Small intestine (tissue), 7 donors: ENCODE results near the gene DLG2. TPM values are rescaled to one million over a fixed set of nuclear protein-coding genes. Genes with fewer than 3 reads are reported as not detected.

Experiments
- DNase-seq, 2 donors: peaks; one replicate each; pipeline versions ENCODE4 v3.0.0 to v3.0.0-alpha.2; 2013
- FAIRE-seq: peaks from 2 replicates; lab custom pipeline; 2012; peaks lifted over from hg19 to GRCh38; lab: Jason Lieb, UNC
- H3K27ac ChIP-seq, 3 donors: one replicate each; pipeline ENCODE4 v1.5.1; 2013; ENCODE audit warnings: low read length in 2 of 3, mild to moderate bottlenecking in 2 of 3, control low read depth in 1 of 3, inconsistent platforms in 1 of 3, low read depth in 1 of 3, moderate library complexity in 1 of 3
- H3K27me3 ChIP-seq, 3 donors: one replicate each; pipeline ENCODE4 v1.6.1; 2013; ENCODE audit warnings: low read length in 3 of 3, inconsistent platforms in 1 of 3; ENCODE audit not compliant: control insufficient read depth in 3 of 3, insufficient read depth in 3 of 3
- H3K36me3 ChIP-seq, 3 donors: one replicate each; pipeline ENCODE4 v1.6.1; 2013; ENCODE audit warnings: low read length in 3 of 3, inconsistent platforms in 1 of 3, low read depth in 1 of 3, mild to moderate bottlenecking in 1 of 3, moderate library complexity in 1 of 3; ENCODE audit not compliant: control insufficient read depth in 3 of 3, insufficient read depth in 2 of 3
- H3K4me1 ChIP-seq, 3 donors: one replicate each; pipeline ENCODE4 v1.6.1; 2013; ENCODE audit warnings: low read length in 2 of 3, inconsistent platforms in 1 of 3, low read depth in 1 of 3, mild to moderate bottlenecking in 1 of 3, moderate library complexity in 1 of 3; ENCODE audit not compliant: control insufficient read depth in 3 of 3, insufficient read depth in 2 of 3
- H3K4me3 ChIP-seq, 3 donors: one replicate each; pipeline ENCODE4 v1.5.1; 2013; ENCODE audit warnings: low read length in 3 of 3, control low read depth in 1 of 3, inconsistent platforms in 1 of 3, low read depth in 1 of 3, mild to moderate bottlenecking in 1 of 3, moderate library complexity in 1 of 3
- H3K9me3 ChIP-seq, 2 donors: one replicate each; pipeline ENCODE4 v1.6.1; 2013; ENCODE audit warnings: low read depth in 1 of 2, low read length in 1 of 2; ENCODE audit not compliant: control insufficient read depth in 2 of 2, insufficient read depth in 1 of 2
- WGBS, 3 donors: extraction: QIAGEN DNeasy Blood & Tissue Kit; methylation state at CpG; one replicate each; pipeline ENCODE4 v1.1.7; 2013; 5-methylcytosine and 5-hydroxymethylcytosine counted together
- polyA plus RNA-seq, 4 donors: library from polyadenylated mRNA; stranded (reverse) in 3 of 4; unstranded in 1 of 4; fragments of 200-250 nt in 3 of 4; fragments of 120-200 nt in 1 of 4; gene quantifications; one replicate each; pipeline versions ENCODE4 v1.2.1 to v1.2.3, GENCODE V29; 2013
- donor health status: healthy with polysubstance abuse.
- donor health status: control.
- donor health status: control.
- donor health status: Bipolar disorder and iron deficiency.
- donor health status: healthy.

Gene DLG2
- polyA plus RNA-seq, 4 donors, result 0.22 to 1.6 (median 1.1) TPM

GRCh38 chr11:84465040-84465439, 1162.1 kb downstream of the DLG2 start:
- 43 to 62% (median 59%) methylated on average over 4 of the region's 4 CpGs for WGBS, 3 donors
- no peak overlapping the region for H3K4me3 ChIP-seq
- H3K9me3 ChIP-seq, result no peaks in the 10 kb centered on the region
- FAIRE-seq (no peak), DNase-seq (no peak)
- H3K27ac ChIP-seq, result no peak overlapping the region
- no peaks in the 10 kb centered on the region for H3K4me1 ChIP-seq
- no peaks in the 10 kb centered on the region for H3K36me3 ChIP-seq
- H3K27me3 ChIP-seq, result no peaks in the 10 kb centered on the region

DNA sequence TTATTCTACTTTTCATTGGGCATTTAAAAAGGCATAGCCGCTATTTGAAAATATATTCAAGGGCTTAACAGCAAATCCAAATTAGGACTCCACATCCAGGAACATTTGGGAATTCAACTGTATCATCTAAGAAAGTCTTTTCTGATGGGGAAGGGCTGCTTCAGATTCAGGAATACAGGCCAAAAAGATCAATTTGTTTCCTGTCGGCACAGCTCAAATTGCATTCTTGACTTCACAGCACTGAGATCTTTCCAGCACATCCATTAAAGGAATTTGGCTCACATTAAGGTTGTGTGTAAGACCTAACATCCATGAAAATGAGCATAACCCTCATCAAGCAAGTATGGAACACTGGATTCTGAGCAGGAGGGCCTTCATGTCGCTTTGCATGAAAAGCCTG, 1171.5 kb downstream of the DLG2 start:
- H3K27me3 ChIP-seq, result no peaks in the 10 kb centered on the region
- FAIRE-seq (no peak), DNase-seq (no peak)
- no peaks in the 10 kb centered on the region for H3K4me1 ChIP-seq
- H3K4me3 ChIP-seq, result no peak overlapping the region
- 70 to 83% (median 78%) methylated on average over 3 of the region's 3 CpGs for WGBS, 3 donors
- no peak overlapping the region for H3K27ac ChIP-seq
- no peaks in the 10 kb centered on the region for H3K36me3 ChIP-seq
- no peaks in the 10 kb centered on the region for H3K9me3 ChIP-seq

DNA sequence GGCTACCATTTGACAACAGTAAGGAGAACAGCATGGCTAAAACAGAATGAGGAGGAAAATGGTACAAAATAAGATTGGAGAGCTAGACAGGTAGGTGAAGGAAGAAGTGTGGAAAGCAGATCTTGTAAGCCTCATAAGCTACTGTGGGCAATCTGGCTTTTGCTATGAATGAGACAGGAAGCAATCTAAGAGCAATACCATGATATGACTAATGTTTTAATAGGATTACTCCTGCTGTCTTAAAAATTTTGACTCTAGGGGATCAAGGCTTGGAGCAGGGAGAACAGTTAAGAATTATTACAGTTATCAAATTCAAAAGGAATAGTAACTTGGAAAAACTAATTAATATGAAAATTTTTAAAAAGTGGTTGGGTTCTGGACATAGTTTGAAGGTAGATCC, 1174.9 kb downstream of the DLG2 start:
- no peak for DNase-seq
- Histone ChIP-seq H3K27me3 (no peaks in the 10 kb centered on the region), H3K27ac (no peak overlapping the region), H3K4me3 (no peak overlapping the region), H3K9me3 (no peaks in the 10 kb centered on the region), H3K4me1 (no peaks in the 10 kb centered on the region), H3K36me3 (no peaks in the 10 kb centered on the region)
- no peak for FAIRE-seq

GRCh38 chr11:84438565-84438964, 1188.6 kb downstream of the DLG2 start:
- no peaks in the 10 kb centered on the region for H3K36me3 ChIP-seq
- no peak overlapping the region for H3K27ac ChIP-seq
- peaks cover 0 to 11% (median 0%) of the 10 kb centered on the region in 3 donors for H3K27me3 ChIP-seq
- H3K4me1 ChIP-seq, result no peaks in the 10 kb centered on the region
- DNase-seq, result no peak
- H3K9me3 ChIP-seq, result no peaks in the 10 kb centered on the region
- no peak overlapping the region for H3K4me3 ChIP-seq
- FAIRE-seq, result no peak

DNA sequence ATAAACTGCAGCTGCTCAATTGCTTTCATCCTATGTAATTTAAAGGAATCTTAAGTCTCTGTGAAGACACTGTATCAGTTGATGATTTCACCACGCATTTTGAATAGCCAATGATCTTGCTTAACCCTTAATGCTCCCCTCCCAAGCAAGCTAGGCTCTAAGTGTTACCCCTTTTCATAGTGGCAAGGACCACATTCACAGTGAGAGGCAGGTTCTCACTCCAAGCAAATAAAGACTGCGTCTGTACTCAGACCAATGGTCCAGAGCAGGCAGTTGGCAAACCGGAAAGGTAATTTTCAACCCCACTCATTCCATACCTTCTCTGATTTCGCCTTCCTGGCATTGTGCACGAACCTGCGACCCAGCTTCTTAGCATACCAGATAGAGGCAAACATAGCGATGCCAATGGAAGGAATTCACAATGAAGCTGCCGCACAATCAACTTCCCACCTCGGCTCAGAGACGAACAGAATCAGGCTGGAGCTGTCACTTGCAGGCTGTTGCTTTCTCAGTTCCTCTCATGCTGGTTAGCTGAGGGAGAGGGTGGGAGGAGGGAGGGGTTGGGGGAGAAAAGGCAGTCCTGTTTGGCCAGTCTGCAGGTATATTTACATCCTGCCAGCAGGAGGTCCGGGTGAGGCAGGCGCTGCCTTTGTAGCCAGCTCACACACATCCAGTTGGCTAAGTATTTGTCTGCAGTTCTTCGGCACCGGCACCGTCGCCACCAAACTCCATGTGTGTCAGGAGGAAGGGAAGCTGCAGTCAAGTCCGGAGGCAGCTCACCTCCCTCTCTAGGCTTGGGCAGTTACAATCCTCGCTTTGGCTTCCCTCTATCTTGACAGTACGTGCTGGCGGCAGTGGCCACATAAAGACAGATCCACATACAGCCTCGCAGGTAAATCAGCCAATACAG, 1189.8 kb downstream of the DLG2 start:
- DNase-seq (peak in 1 of 2 donors; percentile 9), FAIRE-seq (no peak)
- H3K36me3 ChIP-seq, result no peaks in the 10 kb centered on the region
- H3K27me3 ChIP-seq, result peaks cover 0 to 11% (median 0%) of the 10 kb centered on the region in 3 donors
- no peak overlapping the region for H3K4me3 ChIP-seq
- no peak overlapping the region for H3K27ac ChIP-seq
- 7 to 10% (median 9%) methylated on average over 21 of the region's 21 CpGs for WGBS, 3 donors
- H3K9me3 ChIP-seq, result no peaks in the 10 kb centered on the region
- H3K4me1 ChIP-seq, result no peaks in the 10 kb centered on the region

DNA sequence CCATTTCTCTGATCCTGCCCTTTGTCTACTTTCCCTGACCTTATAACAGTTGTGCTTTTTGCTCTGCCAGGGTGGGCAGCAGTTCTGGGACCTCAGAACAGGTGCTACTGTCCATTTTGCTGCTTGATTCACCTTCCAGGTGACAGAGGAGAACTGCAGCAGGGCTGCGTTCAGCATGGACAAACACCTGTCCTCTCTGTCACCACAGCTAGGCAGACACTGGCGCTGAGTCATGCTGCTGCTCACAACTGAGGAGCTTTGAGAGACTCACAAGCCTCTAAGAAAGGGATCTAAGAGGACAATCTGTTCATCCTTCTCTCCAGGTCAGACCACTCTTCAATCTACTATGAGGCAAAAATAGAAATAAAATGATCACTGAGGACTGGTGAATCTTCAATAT, 1196.5 kb downstream of the DLG2 start:
- peak in 1 of 2 donors; percentile 2 for DNase-seq
- 36 to 59% (median 42%) methylated on average over 2 of the region's 2 CpGs for WGBS, 3 donors
- H3K27me3 ChIP-seq, result no peaks in the 10 kb centered on the region
- FAIRE-seq, result no peak
- H3K4me1 ChIP-seq, result no peaks in the 10 kb centered on the region
- H3K9me3 ChIP-seq, result no peaks in the 10 kb centered on the region
- no peak overlapping the region for H3K4me3 ChIP-seq
- H3K36me3 ChIP-seq, result no peaks in the 10 kb centered on the region
- H3K27ac ChIP-seq, result no peak overlapping the region

DNA sequence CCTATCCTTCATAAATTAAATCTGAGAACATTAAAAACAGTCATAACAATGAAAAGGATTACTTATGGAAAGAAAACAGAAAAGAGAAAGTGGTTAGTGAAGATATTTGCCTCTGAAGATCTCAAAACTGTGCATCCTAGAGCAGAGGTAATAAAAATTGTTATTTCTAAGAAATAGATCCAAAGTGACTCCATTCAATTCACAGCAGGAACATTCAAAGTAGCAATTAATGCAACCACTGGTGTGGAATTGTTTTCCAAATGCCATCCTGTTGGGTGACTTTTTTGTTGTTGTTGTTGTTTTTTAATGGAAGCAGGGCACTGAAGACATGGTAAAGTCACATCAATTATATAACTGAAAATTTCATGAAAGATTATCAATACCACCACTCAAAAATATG, 1201.5 kb downstream of the DLG2 start:
- DNase-seq (no peak), FAIRE-seq (no peak)
- Histone ChIP-seq H3K36me3 (no peaks in the 10 kb centered on the region), H3K4me3 (no peak overlapping the region), H3K27me3 (no peaks in the 10 kb centered on the region), H3K27ac (no peak overlapping the region), H3K4me1 (no peaks in the 10 kb centered on the region), H3K9me3 (no peaks in the 10 kb centered on the region)

- Histone ChIP-seq H3K9me3 (no peaks in the 10 kb centered on the region), H3K4me3 (no peak overlapping the region), H3K36me3 (no peaks in the 10 kb centered on the region), H3K4me1 (no peaks in the 10 kb centered on the region), H3K27ac (no peak overlapping the region), H3K27me3 (no peaks in the 10 kb centered on the region)
- 63 to 69% (median 64%) methylated on average over 4 of the region's 4 CpGs for WGBS, 3 donors
- DNase-seq (no peak), FAIRE-seq (no peak)
These were observed 1206.9 kb downstream of the DLG2 start for GRCh38 chr11:84420271-84420670.

GRCh38 chr11:84419616-84420015, 1207.5 kb downstream of the DLG2 start:
- Histone ChIP-seq H3K4me3 (no peak overlapping the region), H3K36me3 (no peaks in the 10 kb centered on the region), H3K27me3 (no peaks in the 10 kb centered on the region), H3K9me3 (no peaks in the 10 kb centered on the region), H3K4me1 (no peaks in the 10 kb centered on the region), H3K27ac (no peak overlapping the region)
- 45 to 63% (median 53%) methylated on average over 3 of the region's 3 CpGs for WGBS, 3 donors
- DNase-seq (no peak), FAIRE-seq (no peak)
